HG02943 (cell line): ENCODE results near the gene DSG2.
A peak's percentile ranks its signal among the peaks of the same experiment; 100 is the strongest.
"Not testable (repeated sequence)": the region's sequence is repeated elsewhere in the genome, so short reads cannot be mapped to it uniquely, and the experiment has no call there.

Source experiments
- ATAC-seq: cut with Tn5 transposase; IDR thresholded peaks from one replicate; pipeline ENCODE4 v1.9.1; 2021; ENCODE audit warnings: mild to moderate bottlenecking, low read depth, moderate library complexity; ENCODE audit not compliant: unreplicated experiment

DSG2 gene

DNA sequence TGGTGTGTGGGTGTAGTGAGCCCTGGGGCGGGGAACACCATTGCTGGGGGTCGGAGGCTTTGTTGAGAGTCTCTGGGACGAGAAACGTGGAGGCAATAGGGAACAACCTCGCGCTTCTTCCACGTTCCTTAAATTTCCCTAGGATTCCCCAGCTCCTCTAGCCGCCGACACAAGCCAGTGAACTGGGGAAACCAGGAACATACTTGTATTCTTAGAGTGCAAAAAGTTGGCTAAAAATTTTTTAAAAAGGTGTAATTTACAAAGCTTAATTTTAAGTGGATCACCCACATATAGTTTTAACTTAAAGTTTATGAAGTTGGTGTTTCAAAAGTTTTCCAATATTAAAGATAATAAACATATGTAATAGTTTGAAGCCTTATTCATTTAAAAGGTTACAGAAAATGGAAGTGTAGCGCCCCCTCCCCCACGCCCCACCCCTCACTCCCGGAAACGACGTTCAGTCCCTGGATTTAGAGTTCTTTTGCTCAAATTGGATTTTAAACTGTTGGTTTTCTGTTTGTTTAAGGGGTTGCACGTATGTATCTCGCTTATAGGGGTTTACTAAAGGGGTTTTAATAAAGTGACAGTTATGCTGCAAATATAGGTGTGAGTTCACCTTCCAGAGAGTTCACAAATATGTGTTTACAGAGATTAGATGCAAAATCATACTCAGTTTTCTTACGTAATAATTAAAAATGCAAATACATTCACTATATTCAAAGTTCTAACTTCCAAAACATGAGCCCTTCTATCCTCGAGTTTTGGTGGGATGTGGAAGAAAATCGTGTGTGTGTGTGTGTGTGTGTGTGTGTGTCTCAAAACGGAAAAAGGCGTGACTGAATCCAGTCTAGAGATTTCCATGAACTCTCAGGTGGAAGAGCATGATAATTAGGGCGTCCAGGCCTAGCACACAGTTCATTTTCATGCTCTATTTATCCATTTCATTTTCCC is 872 bp downstream of the DSG2 start:
- ATAC-seq: peak; percentile 20

DNA sequence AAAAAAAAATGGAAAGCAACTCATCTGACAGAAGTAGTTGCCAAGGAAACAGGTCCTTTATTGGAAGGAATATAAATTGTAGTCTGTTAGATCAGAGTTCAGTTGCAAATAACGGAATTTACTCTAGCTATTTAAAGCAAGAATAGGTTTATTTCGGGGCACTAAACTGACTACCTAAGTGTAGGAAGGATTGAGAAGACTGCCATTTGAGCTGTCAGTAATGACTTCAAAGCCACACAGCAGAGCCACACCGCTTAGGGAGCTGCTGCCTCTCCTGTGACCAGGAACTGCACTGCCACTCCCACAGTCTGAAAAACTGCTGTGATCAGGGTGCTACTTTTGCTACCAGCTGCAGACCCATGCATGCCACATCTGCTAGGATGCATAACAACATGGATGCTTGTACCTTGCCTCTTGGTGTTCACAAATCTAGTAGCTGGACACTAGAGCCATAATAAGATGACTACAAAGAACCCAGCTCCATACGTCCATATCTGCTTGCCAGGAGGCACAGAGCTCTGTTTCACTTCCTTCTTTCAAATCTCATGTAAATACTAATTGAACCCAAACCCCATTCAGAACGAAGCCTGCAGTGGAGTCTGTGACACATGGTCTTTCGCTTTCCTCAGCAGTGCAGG is 2.2 kb downstream of the DSG2 start:
- peak; percentile 87 for ATAC-seq

DNA sequence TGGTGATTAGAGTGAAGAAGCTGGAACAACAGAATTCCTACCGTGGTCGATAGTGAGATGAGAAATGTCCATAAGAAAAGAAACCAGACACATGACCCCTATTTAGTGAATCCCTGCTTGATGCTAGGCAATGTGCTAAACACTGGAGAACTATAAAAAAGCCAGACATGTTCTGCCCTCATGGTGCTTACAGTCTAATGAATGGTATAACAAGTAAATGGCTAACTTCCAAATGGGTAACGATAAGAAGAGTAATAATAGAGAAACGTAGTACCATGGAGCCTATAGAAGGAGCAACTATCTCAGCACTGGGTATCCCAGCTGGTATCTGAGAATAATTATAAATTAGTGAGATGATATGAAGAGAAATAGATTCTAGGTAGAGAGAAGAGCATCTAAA is 5.0 kb downstream of the DSG2 start:
- no peak for ATAC-seq

DNA sequence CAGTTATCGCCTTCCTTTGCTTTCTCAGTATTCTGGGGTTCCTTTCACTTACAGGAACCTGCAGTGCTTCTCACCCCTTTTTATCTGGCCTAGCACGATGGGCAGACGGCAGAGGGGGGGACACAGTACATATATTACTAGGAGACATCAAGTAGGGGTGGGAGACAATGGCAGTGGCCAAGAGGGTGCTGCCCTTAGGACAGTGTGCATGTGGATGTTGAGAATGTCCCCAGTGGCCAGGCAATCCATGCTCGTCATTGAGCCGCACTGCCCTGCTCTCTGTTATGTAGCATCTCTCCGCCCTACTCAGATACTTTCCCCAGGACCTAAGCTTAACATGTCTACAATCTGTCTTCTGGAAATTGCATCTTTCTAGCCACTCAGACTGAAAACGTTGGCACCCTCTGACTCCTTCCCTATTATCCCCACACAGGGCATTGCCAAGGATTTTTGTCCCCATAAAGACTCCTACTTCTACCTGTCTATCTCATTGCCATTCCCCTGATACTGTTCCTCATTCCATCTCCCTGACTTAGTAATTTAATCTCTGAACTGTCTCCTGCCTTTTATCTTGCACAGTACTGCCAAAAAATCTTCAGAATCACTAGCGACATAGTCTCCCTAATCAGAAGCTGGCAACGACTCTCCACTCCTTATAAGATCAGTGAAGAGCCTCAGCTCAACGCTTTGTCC is 6.6 kb downstream of the DSG2 start:
- ATAC-seq: no peak

DNA sequence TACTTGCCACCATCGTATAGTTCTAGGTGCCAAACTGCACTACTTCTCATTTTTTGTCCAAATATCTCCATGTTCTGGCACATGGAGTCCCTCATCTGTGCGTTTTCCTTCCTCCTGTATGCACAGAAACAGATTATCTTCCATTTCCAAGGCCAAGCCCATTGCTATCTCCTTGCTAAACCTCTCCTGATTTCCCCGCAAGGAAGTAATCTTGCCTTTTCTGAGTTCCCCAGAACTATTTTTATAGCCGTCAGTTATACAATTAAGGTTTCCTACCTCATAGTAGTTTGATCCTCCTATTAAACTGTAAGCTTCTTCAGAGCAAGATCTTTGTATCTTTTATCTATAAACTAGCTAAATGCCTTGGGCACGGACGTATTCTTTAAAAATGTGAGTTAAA is 7.2 kb downstream of the DSG2 start:
- ATAC-seq: no peak

DNA sequence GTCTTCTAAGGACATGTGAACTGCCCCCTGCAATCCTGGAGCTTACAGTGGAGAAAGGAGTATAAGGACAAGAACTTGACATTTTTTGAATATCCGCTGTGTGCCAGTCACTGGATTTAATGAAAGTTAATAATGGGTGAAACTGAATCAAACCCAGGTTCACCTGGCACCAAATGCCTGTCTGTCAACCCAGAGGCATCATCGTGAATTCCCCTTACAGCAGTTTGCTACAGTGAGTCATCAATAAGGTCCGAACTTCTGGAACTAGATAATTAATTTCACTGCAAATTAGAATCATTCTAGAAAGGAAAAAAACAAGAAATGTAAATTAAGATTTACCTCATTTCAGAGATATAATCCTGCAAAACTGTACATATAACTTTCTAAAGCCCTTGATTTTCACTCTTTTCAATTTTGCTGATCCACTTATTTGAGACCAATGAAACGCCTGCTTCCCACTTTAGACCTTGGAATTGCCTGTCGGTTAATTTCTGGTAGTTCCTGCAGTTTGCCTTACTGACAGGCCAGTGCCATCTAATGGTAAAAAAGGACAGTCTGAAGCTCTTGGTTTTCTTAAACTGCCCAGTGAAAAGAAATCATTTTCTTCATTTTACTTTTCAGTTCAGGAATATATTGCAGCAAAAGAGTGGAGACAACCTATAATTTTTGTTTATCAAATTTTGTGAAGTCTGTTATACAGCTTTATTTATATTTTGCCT is 8.2 kb downstream of the DSG2 start:
- ATAC-seq: no peak

DNA sequence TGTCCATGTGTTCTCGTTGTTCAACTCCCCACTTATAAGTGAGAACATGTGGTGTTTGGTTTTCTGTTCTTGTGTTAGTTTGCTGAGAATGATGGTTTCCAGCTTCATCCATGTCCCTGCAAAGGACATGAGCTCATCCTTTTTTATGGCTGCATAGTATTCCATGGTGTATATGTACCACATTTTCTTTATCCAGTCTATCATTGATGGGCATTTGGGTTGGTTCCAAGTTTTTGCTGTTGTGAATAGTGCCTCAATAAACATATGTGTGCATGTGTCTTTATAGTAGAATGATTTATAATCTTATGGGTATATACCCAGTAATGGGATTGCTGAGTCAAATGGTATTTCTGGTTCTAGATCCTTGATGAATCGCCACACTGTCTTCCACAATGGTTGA is 9.1 kb downstream of the DSG2 start:
- ATAC-seq: not testable (repeated sequence)

DNA sequence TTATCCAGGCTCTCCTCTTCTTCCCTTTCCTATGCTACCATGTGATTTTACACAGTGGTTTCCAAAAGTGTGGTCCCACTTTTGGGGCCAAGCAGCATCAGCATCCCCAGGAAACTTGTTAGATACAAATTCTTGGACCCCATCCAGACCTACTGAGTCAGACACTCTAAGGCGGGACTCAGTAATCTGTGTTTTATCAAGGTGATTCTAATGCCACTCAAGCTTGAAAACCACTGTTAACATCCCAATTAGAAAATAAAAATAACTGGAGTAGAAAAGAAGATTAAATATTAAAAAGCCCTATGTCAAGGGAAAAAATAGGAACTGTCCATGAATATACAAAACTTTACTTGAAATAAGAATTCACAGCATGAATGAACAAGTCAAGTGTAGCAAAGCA is 10.8 kb downstream of the DSG2 start:
- no peak for ATAC-seq

DNA sequence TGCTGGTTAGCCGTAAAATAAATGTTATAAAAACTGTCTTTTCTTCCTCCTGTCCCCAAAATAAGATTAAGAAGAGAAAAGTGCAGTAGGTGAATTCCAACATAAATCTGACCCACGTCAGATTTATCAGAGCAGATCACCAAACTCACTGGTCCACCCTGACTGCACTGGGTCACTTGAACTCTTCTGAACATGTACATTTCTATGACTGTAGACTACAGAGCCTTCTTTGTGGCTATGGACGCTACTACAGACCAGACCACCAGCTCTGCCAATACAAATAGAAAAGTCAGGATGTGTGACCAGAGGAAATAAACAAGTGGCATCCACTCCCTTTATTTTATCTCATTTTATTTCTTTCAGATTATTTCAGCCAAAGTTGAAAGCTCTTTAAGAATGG is 11.6 kb downstream of the DSG2 start:
- ATAC-seq: no peak

DNA sequence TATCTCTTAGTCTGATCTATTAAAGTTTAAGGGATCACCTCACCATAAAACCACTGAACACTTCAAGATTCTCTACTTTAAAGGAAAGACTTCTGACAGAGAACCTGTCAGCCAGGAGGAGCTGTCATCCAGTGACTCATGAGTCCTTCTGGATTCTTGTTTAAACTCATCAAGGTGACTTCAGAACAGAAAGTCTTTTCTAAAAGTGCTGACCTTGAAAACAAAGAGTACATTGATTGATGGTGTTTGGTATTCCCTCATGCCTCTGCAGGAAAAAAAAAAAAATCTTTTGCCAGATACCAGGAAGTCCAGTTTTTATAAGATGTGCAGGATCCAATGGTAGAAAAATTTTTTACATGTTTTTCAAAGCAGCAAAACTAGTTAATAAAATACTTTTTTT is 12.3 kb downstream of the DSG2 start:
- ATAC-seq: no peak

DNA sequence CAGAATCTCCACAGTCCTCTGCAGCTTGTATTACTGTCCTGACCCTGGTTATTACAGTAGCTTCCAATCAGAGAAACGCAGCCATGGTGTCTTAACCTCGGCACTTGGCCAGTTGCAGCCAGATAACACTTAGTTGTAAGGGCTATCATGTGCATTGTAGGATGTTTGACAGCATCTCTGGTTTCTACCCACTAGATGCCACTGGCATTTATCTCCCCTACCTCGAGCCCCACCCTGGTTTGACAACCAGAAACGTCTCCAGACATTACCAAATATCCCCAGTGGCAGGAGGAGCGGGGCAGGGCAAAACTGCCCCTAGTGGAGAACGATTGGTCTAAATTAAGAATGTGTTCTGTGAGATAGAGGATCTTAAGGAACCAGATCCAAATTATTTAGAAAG is 13.1 kb downstream of the DSG2 start:
- no peak for ATAC-seq

DNA sequence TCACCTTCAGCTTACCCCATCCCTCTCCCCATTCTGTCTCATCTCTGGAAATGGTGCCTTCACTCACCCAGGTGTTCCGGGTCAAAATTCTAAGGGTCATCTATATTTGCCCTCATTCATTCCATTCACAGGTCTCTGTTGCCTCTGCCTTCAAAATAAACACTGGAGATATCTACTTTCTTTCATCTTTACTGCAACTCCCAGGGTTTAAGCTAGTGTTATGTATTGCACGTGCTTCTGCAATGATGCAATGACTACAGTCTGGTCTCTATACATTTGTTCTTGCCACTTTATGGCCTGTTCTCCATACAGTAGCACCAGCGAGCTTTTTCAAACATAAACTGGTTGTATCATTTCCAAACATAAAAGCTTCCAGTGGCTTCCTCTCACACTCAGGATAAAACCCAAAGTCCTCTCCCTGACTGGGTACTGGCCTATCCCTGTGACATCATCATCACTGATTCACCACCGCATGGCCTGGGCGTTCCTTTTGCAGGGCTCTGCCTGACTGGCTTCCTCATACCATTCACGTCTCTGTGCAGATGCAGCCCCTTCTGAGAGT is 14.3 kb downstream of the DSG2 start:
- no peak for ATAC-seq

DNA sequence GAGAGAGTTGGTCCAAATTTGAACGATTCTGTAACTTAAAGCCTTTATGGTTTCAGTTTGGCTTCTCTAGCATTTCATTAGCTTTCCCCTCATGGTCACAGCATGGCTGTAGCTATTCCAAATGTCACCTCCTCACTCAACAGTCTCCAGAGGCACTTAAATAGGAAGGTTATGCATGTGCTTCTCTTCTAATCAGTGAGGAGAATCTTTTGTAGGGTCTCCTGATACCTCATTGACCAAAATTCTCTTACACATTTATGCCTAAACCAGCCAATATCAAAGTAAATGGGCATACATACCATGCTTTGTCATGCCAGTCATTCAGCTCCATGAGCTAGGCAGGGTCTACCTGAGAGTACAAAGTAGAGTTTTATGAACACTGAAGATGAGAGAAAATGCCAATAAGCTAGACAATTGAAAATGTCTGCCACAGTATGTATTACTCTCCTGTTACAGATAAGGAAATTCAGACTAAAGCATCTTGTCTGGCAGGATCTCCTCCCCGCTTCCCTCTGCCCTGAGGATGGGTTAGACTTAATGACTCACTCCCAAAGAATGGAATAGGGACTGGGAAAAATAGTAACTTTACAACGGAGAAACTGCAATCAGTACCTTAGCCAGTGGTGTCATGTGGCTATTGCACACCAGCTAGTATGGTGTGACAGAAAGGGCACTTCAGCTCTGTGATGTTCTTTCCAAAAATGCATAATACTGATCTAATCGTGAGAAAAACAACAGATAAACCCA is 15.4 kb downstream of the DSG2 start:
- no peak for ATAC-seq

DNA sequence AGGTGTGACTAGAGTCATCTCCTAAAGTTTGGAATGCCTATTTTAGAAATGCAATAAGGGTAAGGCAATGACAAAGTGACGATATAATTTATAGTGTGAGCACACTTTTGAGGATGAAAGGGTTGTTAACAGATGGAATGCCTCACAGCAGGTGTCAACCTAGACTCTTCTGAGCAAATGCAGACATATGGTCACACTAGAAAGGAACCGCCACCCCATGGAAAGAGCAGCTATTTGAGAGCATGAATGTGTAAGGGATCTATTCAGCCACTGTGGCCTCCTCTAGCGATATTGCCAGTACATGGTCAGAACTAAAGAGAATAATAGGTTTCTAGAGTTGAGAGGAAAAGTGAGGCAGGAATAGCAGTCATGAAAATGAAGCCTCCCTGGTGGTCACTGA is 18.5 kb downstream of the DSG2 start:
- no peak for ATAC-seq

DNA sequence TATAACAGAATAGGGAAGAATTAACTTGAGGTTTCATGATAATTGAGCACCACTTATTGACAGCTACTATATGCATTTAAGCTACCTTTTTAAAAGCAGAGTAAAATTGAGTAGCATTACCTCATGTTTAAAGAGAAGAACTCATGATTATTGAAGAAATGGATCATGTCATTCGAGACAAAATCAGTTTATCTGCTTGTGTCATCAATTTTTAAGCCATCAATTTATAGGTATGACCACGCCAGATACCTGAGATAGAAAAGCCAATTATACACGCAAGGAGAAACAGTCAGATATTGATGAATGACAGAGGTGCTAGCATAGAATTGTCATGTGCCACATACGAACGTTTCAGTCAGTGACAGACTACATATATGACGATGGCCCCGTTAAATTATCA is 28.4 kb downstream of the DSG2 start:
- ATAC-seq: no peak

DNA sequence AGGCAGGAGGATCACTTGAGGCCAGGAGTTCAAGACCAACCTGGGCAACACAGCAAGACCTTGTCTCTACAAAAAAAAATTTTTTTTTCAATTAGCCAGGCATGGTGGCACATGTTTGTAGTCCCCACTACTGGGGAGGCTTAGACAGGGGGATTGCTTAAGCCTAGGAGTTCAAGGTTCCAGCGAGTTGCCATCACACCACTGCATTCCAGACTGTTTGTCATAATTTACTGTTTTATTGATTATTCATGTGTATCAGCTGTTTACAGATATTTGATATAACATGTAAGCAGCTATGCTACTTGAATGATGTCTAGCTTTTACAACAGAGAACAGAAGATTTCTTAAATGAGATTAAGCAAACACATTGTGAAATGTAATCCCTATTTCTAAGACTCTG is 35.3 kb downstream of the DSG2 start:
- no peak for ATAC-seq

DNA sequence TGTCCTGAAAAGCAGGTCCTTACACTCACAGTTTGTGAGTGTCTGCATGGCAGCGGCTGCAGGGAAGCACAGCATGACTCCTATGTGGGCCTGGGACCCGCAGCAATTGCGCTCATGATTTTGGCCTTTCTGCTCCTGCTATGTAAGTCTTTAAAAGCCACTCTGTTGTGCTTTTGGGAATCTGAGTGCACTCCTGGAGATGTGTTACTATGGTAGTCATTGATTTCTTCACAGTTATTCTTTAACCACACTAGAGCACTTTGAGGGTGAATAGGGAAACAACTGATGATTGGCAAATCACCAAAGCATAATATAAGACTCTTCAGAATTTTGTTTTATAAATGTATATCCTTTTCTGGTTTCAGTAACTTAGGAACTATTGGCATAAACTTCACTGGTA is 40.9 kb downstream of the DSG2 start:
- no peak for ATAC-seq

DNA sequence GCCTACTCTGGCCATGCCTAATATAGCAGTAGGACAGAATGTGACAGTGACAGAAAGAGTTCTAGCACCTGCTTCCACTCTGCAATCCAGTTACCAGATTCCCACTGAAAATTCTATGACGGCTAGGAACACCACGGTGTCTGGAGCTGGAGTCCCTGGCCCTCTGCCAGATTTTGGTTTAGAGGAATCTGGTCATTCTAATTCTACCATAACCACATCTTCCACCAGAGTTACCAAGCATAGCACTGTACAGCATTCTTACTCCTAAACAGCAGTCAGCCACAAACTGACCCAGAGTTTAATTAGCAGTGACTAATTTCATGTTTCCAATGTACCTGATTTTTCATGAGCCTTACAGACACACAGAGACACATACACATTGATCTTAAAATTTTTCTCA is 48.5 kb downstream of the DSG2 start:
- ATAC-seq: no peak

DNA sequence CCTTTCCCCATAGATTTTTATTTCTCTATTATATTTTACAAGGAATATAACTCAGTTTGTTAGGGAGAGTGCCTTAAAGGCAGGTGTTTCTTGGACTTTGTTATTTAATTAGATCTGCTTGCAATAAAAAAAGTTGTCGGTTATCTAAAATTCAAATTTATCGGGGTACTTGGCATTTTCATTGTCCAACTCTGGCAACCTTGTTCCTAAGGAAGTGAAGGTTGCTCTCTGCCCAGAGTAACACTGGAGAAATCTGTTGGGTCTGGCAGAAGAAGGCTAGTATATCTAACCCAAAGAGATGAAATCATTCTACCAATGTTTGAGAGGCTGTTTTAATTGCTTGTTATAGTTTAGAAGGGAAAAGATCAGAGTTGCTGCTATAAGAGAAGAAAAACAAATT is 50.9 kb downstream of the DSG2 start:
- ATAC-seq: no peak

DNA sequence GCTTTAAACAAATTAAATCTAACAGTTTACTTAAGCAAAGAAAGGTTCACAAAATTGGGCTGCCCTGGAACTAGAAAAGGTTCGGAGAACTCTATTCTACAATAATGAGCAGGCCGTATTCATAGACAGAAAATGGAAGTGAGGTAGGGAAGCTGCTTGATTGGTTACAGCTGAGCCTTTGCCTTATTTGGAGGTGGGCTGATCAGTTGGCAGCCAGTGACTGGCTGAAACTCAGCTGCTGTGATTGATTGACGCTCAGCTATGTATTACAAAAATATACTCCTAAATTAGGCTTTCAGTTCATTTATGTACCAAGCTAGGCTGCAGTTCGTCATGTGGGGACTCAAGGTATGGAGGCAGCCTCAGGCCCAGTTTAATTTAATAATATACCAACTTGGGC is 51.4 kb downstream of the DSG2 start:
- no peak for ATAC-seq
